Measurements from ENCODE around the gene COL11A2. TPM values are rescaled to one million over a fixed set of nuclear protein-coding genes. Genes with fewer than 3 reads are reported as not detected.

COL11A2 gene
- total RNA-seq, 1 donor from 2014 or later: 0.65 TPM

GRCh38 chr6:33118525-33119123 is 73.6 kb downstream of the COL11A2 start:
- Mint-ChIP-seq H3K27ac (no peak overlapping the region), H3K36me3 (ENCODE audit: low read depth) (no peaks in the 10 kb centered on the region), H3K4me1 (ENCODE audit: low read depth) (peaks cover 15% of the 10 kb centered on the region), H3K27me3 (ENCODE audit: insufficient read depth) (peaks cover 68% of the 10 kb centered on the region), H3K9me3 (peaks cover 4% of the 10 kb centered on the region), H3K4me3 (no peak overlapping the region)
- DNase-seq (ENCODE audit: low spot score): no peak
- intact Hi-C loops (cut with micrococcal nuclease): loop anchor here (1.0 kb wide), 2 partner anchors 30 to 130 kb away; no protein-coding TSS in a partner anchor

GRCh38 chr6:33117811-33118277 is 74.4 kb downstream of the COL11A2 start:
- Mint-ChIP-seq H3K4me3 (no peak overlapping the region), H3K27me3 (ENCODE audit: insufficient read depth) (peaks cover 71% of the 10 kb centered on the region), H3K36me3 (ENCODE audit: low read depth) (no peaks in the 10 kb centered on the region), H3K4me1 (ENCODE audit: low read depth) (peaks cover 14% of the 10 kb centered on the region), H3K9me3 (no peaks in the 10 kb centered on the region), H3K27ac (no peak overlapping the region)
- intact Hi-C loops (cut with micrococcal nuclease): loop anchor here (1.0 kb wide), 2 partner anchors 30 to 130 kb away; no protein-coding TSS in a partner anchor
- DNase-seq (ENCODE audit: low spot score): no peak

- no peak for DNase-seq (ENCODE audit: low spot score)
- H3K36me3 Mint-ChIP-seq (ENCODE audit: low read depth): no peaks in the 10 kb centered on the region
- peaks cover 74% of the 10 kb centered on the region for H3K27me3 Mint-ChIP-seq (ENCODE audit: insufficient read depth)
- intact Hi-C loops (cut with micrococcal nuclease): no loop called here
- no peaks in the 10 kb centered on the region for H3K9me3 Mint-ChIP-seq
- no peak overlapping the region for H3K4me3 Mint-ChIP-seq
- H3K27ac Mint-ChIP-seq: no peak overlapping the region
- H3K4me1 Mint-ChIP-seq (ENCODE audit: low read depth): peaks cover 14% of the 10 kb centered on the region
Measured at GRCh38 chr6:33116841-33117711, 75.2 kb downstream of the COL11A2 start.

- Mint-ChIP-seq H3K27ac (no peak overlapping the region), H3K36me3 (ENCODE audit: low read depth) (no peaks in the 10 kb centered on the region), H3K27me3 (ENCODE audit: insufficient read depth) (peaks cover 70% of the 10 kb centered on the region), H3K4me1 (ENCODE audit: low read depth) (peaks cover 14% of the 10 kb centered on the region), H3K4me3 (no peak overlapping the region), H3K9me3 (no peaks in the 10 kb centered on the region)
- DNase-seq (ENCODE audit: low spot score): no peak
- intact Hi-C loops (cut with micrococcal nuclease): no loop called here
Measured at GRCh38 chr6:33116417-33116816, 75.8 kb downstream of the COL11A2 start.

GRCh38 chr6:33114406-33114805 is 77.9 kb downstream of the COL11A2 start:
- no peaks in the 10 kb centered on the region for H3K9me3 Mint-ChIP-seq
- no peak for DNase-seq (ENCODE audit: low spot score)
- H3K36me3 Mint-ChIP-seq (ENCODE audit: low read depth): no peaks in the 10 kb centered on the region
- peaks cover 14% of the 10 kb centered on the region for H3K4me1 Mint-ChIP-seq (ENCODE audit: low read depth)
- no peak overlapping the region for H3K4me3 Mint-ChIP-seq
- H3K27me3 Mint-ChIP-seq (ENCODE audit: insufficient read depth): peaks cover 75% of the 10 kb centered on the region
- intact Hi-C loops (cut with micrococcal nuclease): no loop called here
- H3K27ac Mint-ChIP-seq: no peak overlapping the region

GRCh38 chr6:33113755-33114154 is 78.5 kb downstream of the COL11A2 start:
- Mint-ChIP-seq H3K4me3 (no peak overlapping the region), H3K9me3 (no peaks in the 10 kb centered on the region), H3K27me3 (ENCODE audit: insufficient read depth) (peaks cover 72% of the 10 kb centered on the region), H3K36me3 (ENCODE audit: low read depth) (no peaks in the 10 kb centered on the region), H3K27ac (no peak overlapping the region), H3K4me1 (ENCODE audit: low read depth) (peaks cover 14% of the 10 kb centered on the region)
- DNase-seq (ENCODE audit: low spot score): no peak
- intact Hi-C loops (cut with micrococcal nuclease): no loop called here

Other genes with a start within 250 kb of the COL11A2 start
- 14.1 and 14.2 TPM in 2 replicates for gene HLA-DMA, start 239.4 kb downstream of the COL11A2 start, total RNA-seq
- gene BRD2, start 223.9 kb downstream of the COL11A2 start, total RNA-seq: 316 and 330 TPM in 2 replicates
- 1.8 and 2.0 TPM in 2 replicates for gene HLA-DOA, start 182.9 kb downstream of the COL11A2 start, total RNA-seq
- gene HLA-DPA1, start 118.8 kb downstream of the COL11A2 start, total RNA-seq: 61.0 and 66.7 TPM in 2 replicates
- 12.2 and 12.3 TPM in 2 replicates for gene HLA-DPB1, start 116.5 kb downstream of the COL11A2 start, total RNA-seq
- gene RXRB, start 8.2 kb upstream of the COL11A2 start, total RNA-seq: 46.6 and 47.4 TPM in 2 replicates
- gene SLC39A7, start 8.4 kb upstream of the COL11A2 start, total RNA-seq: 67.1 and 68.8 TPM in 2 replicates
- gene HSD17B8, start 12.2 kb upstream of the COL11A2 start, total RNA-seq: 14.8 and 15.2 TPM in 2 replicates
- 50.7 and 53.4 TPM in 2 replicates for gene RING1, start 16.0 kb upstream of the COL11A2 start, total RNA-seq
- 59.8 and 63.5 TPM in 2 replicates for gene VPS52, start 79.4 kb upstream of the COL11A2 start, total RNA-seq
- gene RPS18, start 79.6 kb upstream of the COL11A2 start, total RNA-seq: 2,930 and 2,946 TPM in 2 replicates
- 4.4 and 5.6 TPM in 2 replicates for gene B3GALT4, start 84.7 kb upstream of the COL11A2 start, total RNA-seq
- 113 and 123 TPM in 2 replicates for gene WDR46, start 96.8 kb upstream of the COL11A2 start, total RNA-seq
- 122 and 126 TPM in 2 replicates for gene PFDN6, start 97.1 kb upstream of the COL11A2 start, total RNA-seq
- gene RGL2, start 106.5 kb upstream of the COL11A2 start, total RNA-seq: 27.6 and 28.0 TPM in 2 replicates
- gene TAPBP, start 121.6 kb upstream of the COL11A2 start, total RNA-seq: 264 and 265 TPM in 2 replicates
- gene ZBTB22, start 125.3 kb upstream of the COL11A2 start, total RNA-seq: 12.5 and 14.7 TPM in 2 replicates
- gene DAXX, start 130.5 kb upstream of the COL11A2 start, total RNA-seq: 66.3 and 69.3 TPM in 2 replicates
- 54.7 and 59.6 TPM in 2 replicates for gene KIFC1, start 199.4 kb upstream of the COL11A2 start, total RNA-seq
- gene PHF1, start 218.5 kb upstream of the COL11A2 start, total RNA-seq: 28.7 and 38.8 TPM in 2 replicates
- gene CUTA, start 225.6 kb upstream of the COL11A2 start, total RNA-seq: 131 and 137 TPM in 2 replicates
- 37.1 and 56.6 TPM in 2 replicates for gene SYNGAP1, start 227.6 kb upstream of the COL11A2 start, total RNA-seq